ENCODE measurements around the gene BOC.

Gene BOC

GRCh38 chr3:113255854-113256615 is 44.7 kb downstream of the BOC start:
- TF ChIP-seq ZNF274 (IDR thresholded peaks at IDR 0.05; ENCODE audit: low read depth, low read length): no peak
- H3K4me3 ChIP-seq (ENCODE audit: low read length): no peak overlapping the region

DNA sequence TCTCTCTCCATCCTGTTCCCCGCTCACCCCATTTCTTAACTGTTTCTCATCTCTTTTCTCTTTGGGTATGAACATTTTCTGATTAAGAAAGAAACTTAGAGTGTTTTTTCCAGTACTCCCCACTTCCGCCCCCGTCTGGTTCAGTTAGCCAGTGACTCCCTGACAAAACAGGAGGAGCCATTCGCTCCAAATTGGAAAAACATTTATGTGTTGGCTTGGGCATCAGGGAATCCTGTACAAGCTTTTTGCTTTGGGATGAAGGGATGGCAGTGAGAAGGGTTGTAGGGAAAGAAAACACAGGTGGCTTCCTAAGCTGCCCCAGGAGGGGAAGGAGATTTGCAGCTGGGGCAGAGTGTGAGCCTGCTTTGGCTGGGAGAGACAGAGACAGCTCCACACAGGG is 47.0 kb downstream of the BOC start:
- TF ChIP-seq ZNF274 (IDR thresholded peaks at IDR 0.05; ENCODE audit: low read depth, low read length): no peak
- no peak overlapping the region for H3K4me3 ChIP-seq (ENCODE audit: low read length)

GRCh38 chr3:113259196-113259595 is 47.8 kb downstream of the BOC start:
- no peak for TF ChIP-seq ZNF274 (IDR thresholded peaks at IDR 0.05; ENCODE audit: low read depth, low read length)
- no peak overlapping the region for H3K4me3 ChIP-seq (ENCODE audit: low read length)

GRCh38 chr3:113261063-113261625 is 49.8 kb downstream of the BOC start:
- no peak for TF ChIP-seq ZNF274 (IDR thresholded peaks at IDR 0.05; ENCODE audit: low read depth, low read length)
- H3K4me3 ChIP-seq (ENCODE audit: low read length): no peak overlapping the region

- no peak overlapping the region for H3K4me3 ChIP-seq (ENCODE audit: low read length)
- TF ChIP-seq ZNF274 (IDR thresholded peaks at IDR 0.05; ENCODE audit: low read depth, low read length): no peak
Measured at GRCh38 chr3:113261626-113262303, 50.4 kb downstream of the BOC start.

- TF ChIP-seq ZNF274 (IDR thresholded peaks at IDR 0.05; ENCODE audit: low read depth, low read length): no peak
- H3K4me3 ChIP-seq (ENCODE audit: low read length): no peak overlapping the region
Measured at GRCh38 chr3:113262304-113262665, 50.9 kb downstream of the BOC start.

GRCh38 chr3:113263020-113263419 is 51.7 kb downstream of the BOC start:
- no peak for TF ChIP-seq ZNF274 (IDR thresholded peaks at IDR 0.05; ENCODE audit: low read depth, low read length)
- no peak overlapping the region for H3K4me3 ChIP-seq (ENCODE audit: low read length)

- TF ChIP-seq ZNF274 (IDR thresholded peaks at IDR 0.05; ENCODE audit: low read depth, low read length): no peak
- no peak overlapping the region for H3K4me3 ChIP-seq (ENCODE audit: low read length)
Measured at GRCh38 chr3:113263778-113264177, 52.4 kb downstream of the BOC start.

DNA sequence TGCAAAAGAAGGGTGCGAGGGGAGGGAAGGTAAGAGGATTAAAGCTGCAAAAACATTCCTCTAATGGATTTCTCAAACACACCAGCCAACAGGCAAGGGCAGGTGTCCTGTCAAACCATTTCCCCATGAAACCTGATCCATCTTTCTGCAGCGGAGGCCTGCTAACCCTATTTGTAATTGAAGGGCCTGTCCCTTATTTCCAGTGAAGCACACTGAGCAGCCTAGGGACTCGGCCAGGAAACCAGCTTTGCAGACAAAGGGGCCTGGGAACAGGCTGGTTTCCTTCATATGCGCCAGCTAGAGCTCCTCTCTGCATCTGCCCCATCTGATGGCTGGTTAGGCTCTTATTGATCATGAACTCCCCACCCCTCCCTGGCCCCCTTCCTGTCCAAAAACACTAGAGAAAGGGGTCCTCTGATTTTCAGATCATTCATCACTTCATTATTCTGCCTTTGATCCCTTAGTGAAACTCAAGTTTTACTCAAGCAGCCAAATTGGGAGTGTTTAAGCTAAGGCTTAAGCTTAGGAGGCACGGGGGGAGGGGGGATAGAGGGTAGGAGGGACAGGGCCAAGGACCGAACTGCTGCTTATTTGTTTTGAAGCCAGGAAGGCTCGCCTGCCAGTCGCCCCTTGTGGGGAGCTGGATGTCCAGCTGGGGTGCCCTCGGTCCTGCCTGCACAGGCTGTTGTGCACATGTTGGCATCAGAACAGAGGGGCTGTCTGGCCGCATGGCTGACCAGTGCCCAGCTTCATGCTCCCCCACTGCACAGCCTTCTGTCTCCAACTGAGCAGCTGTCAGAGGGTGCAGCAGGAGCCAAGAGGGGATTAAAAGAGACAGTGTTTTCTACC is 53.1 kb downstream of the BOC start:
- H3K4me3 ChIP-seq (ENCODE audit: low read length): no peak overlapping the region
- no peak for TF ChIP-seq ZNF274 (IDR thresholded peaks at IDR 0.05; ENCODE audit: low read depth, low read length)

GRCh38 chr3:113265231-113265630 is 53.9 kb downstream of the BOC start:
- H3K4me3 ChIP-seq (ENCODE audit: low read length): no peak overlapping the region

DNA sequence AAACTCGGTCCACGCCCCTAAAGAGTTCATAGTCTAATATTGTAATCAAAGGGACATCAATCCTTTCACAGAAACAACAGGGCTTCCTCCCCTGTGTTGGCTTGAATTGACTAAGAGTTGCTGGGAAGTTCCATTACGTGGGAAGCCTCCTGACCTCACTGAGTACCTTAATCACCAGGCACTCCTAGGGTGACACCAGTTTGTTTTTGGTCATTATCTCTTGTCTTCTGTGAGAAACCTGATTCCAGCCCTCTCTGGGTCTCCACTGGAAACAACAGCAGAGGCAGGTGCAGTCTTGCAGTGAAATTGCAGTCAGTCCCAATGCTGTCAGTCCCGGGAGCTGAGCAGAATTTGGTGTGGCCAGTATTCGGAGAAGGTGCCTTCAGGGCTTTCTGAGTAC is 55.4 kb downstream of the BOC start:
- no peak for TF ChIP-seq ZNF274 (IDR thresholded peaks at IDR 0.05; ENCODE audit: low read depth, low read length)
- H3K4me3 ChIP-seq (ENCODE audit: low read length): no peak overlapping the region

More at GRCh38 chr3:113265231-113265630, 53.9 kb downstream of the BOC start:
- no peak for TF ChIP-seq ZNF274 (IDR thresholded peaks at IDR 0.05; ENCODE audit: low read depth, low read length)

GRCh38 chr3:113268311-113268710 is 57.0 kb downstream of the BOC start:
- TF ChIP-seq ZNF274 (IDR thresholded peaks at IDR 0.05; ENCODE audit: low read depth, low read length): no peak
- no peak overlapping the region for H3K4me3 ChIP-seq (ENCODE audit: low read length)

DNA sequence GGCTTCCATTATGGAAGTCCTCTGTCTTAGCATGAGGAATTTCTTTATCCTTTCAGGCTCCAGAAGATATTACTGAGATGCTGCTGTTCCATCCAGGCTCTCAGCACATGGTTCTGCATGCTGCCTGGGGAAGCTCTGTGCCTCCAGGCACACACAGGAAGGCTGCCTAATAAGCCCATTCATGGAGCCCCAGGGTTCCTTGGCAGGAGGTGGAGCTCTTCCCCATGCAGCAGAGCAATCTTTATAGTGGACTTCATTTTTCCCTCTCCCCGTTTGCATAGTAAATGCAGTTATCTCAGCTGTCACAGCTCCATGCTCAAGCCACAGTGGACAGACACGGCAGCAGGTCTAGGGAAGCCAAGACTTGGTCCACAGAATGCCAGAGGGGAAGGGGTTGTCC is 57.6 kb downstream of the BOC start:
- no peak overlapping the region for H3K4me3 ChIP-seq (ENCODE audit: low read length)

GRCh38 chr3:113269661-113270060 is 58.3 kb downstream of the BOC start:
- TF ChIP-seq ZNF274 (IDR thresholded peaks at IDR 0.05; ENCODE audit: low read depth, low read length): no peak

More for the DNA sequence above, 57.6 kb downstream of the BOC start:
- TF ChIP-seq ZNF274 (IDR thresholded peaks at IDR 0.05; ENCODE audit: low read depth, low read length): no peak

More at GRCh38 chr3:113269661-113270060, 58.3 kb downstream of the BOC start:
- no peak overlapping the region for H3K4me3 ChIP-seq (ENCODE audit: low read length)

Data from GM08714 (cell line).